HG02678 (cell line): ENCODE results near the gene PHIP.
"Not testable (repeated sequence)": the region's sequence is repeated elsewhere in the genome, so short reads cannot be mapped to it uniquely, and the experiment has no call there.

Source experiments
- ATAC-seq: cut with Tn5 transposase; IDR thresholded peaks from one replicate; pipeline ENCODE4 v1.9.1; 2021; ENCODE audit warnings: mild to moderate bottlenecking, moderate library complexity; ENCODE audit not compliant: unreplicated experiment

PHIP gene

DNA sequence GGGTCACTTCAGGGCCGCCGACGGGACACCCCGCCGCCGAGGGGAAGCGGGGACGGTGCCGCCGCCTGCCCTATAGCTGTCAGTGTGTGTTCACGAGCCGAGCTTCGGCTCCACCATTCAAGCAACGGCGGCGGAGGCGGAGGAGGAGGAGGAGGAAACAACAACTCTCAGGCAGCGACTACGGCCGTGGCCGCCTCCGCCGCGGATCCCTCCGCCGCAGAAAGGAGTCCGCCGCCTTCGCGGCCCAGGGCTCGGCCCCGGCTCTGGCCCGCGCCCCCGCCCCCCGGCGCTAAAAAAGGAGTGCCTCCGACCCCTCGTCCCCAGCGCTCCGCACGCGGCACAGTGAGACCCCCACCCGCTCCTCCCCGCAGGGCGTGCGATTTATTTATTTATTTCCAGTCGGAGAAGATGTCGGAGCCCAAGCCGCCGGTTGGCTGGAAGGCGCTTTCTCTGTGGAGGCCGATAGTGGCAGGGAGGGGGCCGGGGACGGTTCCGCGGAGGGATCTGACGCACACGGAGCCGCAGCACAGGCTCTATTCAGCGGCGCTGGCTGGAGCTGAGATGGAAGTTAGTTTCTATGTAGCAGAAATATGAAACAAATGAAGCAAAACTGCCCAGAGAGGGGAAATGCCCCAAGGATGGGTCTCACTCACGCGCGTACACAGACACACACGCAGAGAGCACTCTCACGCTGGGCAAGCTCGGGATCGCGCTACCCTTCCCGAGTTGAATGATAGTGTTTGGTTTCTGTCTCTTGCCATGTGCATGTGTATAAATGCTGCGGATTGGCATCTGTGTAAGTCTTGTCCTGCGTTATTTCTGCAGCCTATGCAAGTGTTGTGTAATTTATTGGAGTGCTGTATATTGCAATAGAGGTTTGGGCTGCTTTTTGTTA is at the start of gene PHIP:
Gene PHIP (minus strand): TSS at position 180 of the 895 bp plus-strand sequence. CDS start 186 bp downstream, outside the sequence.
- peak; percentile 64 for ATAC-seq

DNA sequence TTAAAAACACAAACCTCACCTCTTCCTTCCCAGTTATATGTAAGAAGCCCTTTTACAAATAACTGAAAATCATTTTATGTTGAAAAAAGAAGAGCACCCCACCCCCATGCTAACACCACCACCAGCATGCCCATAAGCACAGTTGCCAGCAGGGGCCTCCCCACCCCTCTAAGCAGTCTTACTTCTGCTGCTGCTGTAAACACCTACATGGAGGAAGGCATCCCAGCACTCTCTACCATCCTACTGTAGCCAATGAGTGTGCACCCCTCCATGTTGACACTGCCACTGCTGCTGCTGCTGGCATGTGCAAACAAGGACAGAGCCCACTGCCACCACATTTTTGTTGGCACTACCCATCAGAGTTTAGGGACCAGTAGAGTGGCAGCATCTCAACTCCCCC is 49.6 kb upstream of the PHIP start:
- ATAC-seq = no peak

DNA sequence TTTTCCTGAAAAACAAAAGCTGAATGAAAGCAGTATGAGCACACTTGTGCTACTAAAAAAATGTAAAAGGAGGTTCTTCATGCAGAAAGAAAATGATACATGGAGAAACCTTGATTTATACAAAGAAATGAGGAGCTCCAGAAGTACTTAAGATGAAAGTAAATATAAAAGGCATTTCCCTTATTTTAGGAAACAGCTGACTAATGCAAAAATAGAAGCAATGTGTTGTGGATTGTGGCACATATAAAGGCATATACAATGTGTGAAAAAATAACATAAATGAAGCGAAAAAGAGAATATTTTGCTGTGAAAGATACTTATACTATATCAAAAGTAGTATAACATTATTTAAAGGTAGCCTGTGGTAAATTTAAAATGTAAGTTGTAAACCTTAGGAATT is 41.2 kb upstream of the PHIP start:
- no peak for ATAC-seq

GRCh38 chr6:79117752-79118151 is 39.7 kb upstream of the PHIP start:
- no peak for ATAC-seq

DNA sequence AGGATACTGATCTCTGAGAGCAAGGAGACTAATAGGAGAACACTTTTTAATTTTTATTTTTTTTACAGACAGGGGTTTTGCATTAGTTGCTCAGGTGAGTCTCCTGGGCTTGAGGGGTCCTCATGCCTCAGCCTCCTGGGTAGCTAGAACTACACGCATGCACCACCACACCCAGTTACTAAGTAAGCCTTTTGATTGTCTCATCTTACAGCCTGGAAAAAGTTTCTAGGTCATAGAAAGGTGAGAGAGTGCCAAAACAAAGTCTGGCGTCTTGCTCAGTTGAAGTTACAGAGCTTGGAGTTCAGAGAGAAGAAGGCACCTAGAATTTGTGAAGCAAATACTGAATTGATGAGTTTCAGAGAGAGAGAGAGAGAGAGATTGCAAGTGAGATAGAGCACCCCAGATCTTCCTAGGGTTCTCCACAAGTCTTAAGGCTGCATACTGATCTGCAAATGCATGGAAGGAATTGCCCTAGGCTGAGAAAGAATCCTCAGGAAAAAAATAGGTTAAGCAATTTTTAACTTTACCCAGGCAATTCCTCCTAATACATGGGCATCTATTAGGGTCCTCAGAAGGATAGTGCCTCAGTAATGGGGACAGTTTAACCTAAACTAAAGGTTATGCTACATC is 37.6 kb upstream of the PHIP start:
- no peak for ATAC-seq

DNA sequence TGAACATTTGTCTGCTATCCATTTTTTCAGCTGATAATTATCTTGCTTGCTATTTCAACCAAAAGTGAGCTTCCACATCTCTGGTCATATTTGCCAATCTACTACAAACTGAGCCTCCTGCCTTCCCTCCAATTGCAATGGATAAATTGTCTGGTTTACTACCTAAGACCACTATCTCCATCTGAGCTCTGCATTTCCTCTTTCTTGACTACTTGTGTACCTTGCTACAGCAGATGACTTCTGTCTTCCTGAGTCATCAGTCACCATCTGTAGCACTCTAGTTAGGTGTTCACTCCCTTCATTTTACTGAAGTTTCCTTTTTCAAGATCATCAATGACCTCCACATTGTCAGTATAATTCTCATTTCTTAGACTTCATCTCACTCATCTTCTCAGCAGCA is 33.5 kb upstream of the PHIP start:
- ATAC-seq = no peak

GRCh38 chr6:79101164-79101563 is 23.1 kb upstream of the PHIP start:
- ATAC-seq = no peak

DNA sequence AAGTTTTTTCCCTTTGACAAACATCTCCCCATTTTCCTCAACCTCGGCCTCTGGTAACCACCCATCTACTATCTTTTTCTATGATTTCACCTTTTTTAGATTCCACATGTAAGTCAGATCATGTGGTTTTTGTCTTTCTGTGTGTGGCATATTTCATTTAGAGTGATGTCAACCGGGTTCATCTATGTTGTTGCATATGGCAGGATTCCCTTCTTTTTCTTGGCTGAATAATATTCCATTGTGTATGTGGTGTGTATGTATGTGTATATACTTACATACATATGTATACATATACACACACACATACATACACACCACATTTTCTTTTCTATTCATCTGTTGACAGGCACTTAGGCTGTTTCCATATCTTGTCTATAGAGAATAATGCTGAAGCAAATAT is 22.2 kb upstream of the PHIP start:
- ATAC-seq = no peak

DNA sequence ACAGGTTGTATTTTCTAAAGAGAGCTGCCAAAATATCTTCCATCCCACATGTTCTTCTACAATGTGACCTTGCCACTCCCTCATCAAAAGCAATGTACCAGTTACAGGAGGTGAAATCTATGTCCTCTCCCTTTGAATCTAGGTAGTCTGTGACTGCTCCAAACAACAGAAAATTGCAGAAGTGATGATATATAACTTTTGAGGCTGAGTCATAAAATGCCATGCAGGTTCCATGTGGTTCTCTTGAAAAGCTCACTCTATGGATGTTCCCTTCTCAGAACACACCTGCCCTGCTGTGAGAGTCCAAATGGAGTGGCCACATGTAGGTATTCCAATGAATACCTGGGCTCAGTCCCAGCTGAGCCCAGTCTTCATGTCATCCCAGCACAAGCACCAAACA is 16.9 kb upstream of the PHIP start:
- ATAC-seq = no peak

DNA sequence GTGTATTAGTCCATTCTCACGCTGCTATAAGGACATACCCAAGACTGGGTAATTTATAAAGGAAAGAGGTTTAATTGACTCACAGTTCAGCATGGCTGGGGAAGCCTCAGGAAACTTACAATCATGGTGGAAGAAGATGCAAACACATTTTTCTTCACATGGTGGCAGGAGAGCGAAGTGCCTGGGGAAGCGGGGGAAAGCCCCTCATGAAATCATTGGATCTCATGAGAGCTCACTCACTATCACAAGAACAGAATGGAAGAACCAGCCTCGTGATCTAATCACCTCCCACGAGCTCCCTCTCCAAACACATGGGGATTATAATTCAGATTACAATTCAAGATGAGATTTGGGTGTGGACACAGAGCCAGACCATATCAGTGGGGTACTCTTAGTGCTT is 13.7 kb upstream of the PHIP start:
- not testable (repeated sequence) for ATAC-seq

- ATAC-seq = no peak
Measured at GRCh38 chr6:79089552-79090404, 11.7 kb upstream of the PHIP start.

DNA sequence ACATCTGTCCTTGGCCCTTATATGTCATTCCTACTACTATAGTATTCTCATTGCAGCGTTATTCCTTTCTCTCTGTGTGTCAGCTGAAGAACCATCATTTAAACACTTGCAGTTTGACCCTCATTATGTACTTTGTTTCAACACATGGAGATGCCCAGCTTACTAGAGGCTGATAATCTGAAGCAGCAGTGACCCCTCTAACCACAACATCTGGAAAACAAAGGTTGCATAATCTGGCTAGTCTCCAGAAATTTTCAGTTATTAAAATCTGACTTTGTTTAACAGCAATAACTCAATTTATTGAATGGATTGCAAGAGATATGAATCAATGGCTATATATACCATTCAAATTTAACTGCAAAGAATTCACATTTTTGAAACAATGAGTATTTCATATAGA is 6.6 kb upstream of the PHIP start:
- no peak for ATAC-seq

DNA sequence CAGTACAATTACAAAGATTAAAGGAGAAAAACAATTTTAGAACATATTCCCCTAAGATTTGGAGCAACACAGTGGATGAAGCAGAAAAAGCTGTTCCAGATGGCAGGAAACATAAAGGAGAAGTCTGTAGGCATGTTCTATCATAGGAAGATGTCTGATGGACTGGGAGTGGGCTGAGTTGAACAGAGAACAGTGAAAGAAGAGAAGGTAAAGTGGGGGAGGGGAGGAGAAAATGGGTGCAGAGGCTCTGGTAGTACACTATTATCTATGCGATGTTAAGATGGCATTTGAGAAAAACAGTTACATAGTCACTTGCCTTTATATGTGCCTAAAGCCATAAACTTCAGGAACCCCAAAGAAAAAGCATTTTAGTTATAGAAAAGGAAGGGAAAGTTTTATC is 4.2 kb upstream of the PHIP start:
- ATAC-seq = no peak

- ATAC-seq = no peak
Measured at GRCh38 chr6:79081663-79082062, 3.6 kb upstream of the PHIP start.

DNA sequence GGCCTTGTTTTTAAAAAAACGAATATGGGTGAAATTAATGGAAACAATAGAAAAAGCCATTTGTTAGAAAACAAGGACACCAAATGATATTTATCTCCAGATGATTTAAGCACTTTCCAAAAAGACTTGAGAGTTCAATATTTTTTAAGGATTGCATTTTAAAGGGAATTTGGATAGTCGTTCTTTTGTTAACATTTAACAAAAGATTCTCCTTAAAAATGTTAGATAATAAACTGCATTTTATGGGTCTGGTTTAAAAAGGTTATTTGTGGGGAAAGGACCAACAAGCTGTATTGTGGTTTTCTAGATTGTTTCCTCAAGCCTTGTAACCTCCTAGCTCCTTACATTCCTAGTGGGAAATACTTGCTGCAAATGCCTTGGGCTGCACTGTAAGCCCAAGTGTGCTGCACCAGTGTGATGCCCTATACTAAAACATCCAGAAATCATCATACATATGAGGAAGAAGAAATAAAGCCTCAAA is 1.5 kb upstream of the PHIP start:
- ATAC-seq = no peak

DNA sequence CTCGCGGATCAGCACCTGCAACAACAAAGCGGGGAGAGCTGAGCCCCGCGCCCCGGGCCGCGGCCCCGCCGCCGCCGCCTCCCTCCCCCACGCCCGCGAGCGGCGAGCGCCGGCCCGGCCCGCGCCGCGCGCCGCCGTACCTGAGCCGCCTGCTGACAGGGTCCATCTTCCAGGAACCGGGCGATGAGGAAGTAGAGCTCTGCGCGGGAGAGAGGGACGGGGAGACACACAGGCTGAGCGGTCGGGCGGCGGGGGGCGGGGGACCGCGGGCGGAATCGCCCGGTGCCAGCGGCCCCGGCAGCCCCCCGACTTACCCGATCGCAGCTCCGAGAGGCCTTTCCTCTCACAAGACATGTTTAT is 359 bp downstream of the PHIP start:
- peak; percentile 26 for ATAC-seq

GRCh38 chr6:79076782-79077641 is 1.0 kb downstream of the PHIP start:
- ATAC-seq = peak; percentile 50

- no peak for ATAC-seq
Measured at GRCh38 chr6:79076160-79076559, 1.9 kb downstream of the PHIP start.

DNA sequence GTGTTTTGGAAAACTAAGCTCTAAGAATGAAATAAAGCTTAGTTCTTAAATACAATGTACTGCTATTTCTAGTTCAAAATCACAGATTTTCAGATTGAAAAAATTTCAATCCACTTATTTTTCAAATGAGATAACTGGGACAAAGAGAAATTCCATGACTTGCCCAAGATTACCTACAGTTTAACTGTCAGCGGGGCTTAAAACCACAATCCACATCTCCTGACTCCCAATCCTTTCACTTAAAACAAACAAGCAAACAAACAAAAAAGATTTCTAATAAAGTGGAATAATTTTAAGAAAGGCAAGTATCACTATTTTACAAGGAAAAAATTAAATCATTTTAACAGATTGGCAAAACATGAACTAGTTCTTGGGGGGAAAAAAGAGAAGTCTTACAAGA is 4.2 kb downstream of the PHIP start:
- ATAC-seq = no peak

DNA sequence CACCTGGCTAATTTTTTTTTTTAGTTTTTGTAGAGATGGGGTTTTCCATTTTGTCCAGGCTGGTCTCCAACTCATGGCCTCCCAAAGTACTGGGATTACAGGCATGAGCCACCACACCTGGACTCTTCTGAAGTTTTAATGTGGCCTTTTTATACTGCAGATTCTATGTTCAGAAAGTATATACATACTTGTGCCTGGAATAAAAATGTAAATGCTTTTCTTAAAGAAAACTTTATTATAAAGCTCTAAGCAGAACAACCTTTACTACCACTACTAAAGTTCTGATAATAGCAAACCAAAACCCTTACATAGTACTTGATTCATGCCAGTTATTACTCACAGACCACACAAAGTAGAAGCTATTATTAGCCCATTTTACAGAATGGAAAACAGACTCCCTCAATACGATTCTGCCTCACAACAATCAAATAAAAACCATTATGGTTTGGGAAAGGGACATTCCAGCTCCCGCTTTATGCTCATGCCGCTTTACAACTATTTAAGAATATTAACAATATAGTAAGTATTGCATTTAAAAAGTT is 5.3 kb downstream of the PHIP start:
- ATAC-seq = no peak
